Gastroesophageal sphincter (tissue), 4 donors: ENCODE measurements around the gene EGFR. TPM values are rescaled to one million over a fixed set of nuclear protein-coding genes. Genes with fewer than 3 reads are reported as not detected.

Experiments used
- ATAC-seq: fragments of 150-250 bp; one replicate; pipeline ENCODE4 v1.9.1; 2016; ENCODE audit warnings: mild to moderate bottlenecking, moderate library complexity
- H3K27ac ChIP-seq, 4 donors: fragments of 200-600 bp; sonication (generic) in 3 of 4; 1 replicate in 3 of 4; 2 replicates in 1 of 4; pipeline ENCODE4 v1.5.1; 2016 to 2019
- H3K27me3 ChIP-seq: fragments of 200-600 bp; sonication (generic); one replicate; pipeline ENCODE4 v1.5.1; 2019
- H3K36me3 ChIP-seq, 2 donors: fragments of 200-600 bp; sonication (generic); one replicate each; pipeline ENCODE4 v1.5.1; 2019; ENCODE audit warnings: control low read depth in 1 of 2
- H3K4me1 ChIP-seq, 3 donors: fragments of 200-600 bp; sonication (generic); 1 replicate in 2 of 3; 2 replicates in 1 of 3; pipeline ENCODE4 v1.5.1; 2016 to 2019; ENCODE audit warnings: control low read depth in 2 of 3
- H3K4me3 ChIP-seq, 2 donors: fragments of 200-600 bp; sonication (generic); one replicate each; pipeline ENCODE4 v1.5.1; 2019; ENCODE audit warnings: mild to moderate bottlenecking in 1 of 2, moderate library complexity in 1 of 2
- H3K9me3 ChIP-seq, 3 donors: fragments of 200-600 bp; sonication (generic); one replicate each; pipeline ENCODE4 v1.5.1; 2017 to 2019; ENCODE audit warnings: control low read depth in 2 of 3
- EP300 ChIP-seq: sonication (generic); formaldehyde crosslinking; IDR thresholded peaks from one replicate; pipeline ENCODE4 v1.6.1; 2017; ENCODE audit warnings: antibody characterized with exemption, mild to moderate bottlenecking
- POLR2A ChIP-seq, 2 donors: fragments of 450-650 bp; IDR thresholded peaks; one replicate each; pipeline ENCODE4 v1.6.1; 2017; ENCODE audit warnings: antibody characterized with exemption in 2 of 2, mild to moderate bottlenecking in 2 of 2, moderate library complexity in 1 of 2
- POLR2AphosphoS5 ChIP-seq: sonication (generic); formaldehyde crosslinking; IDR thresholded peaks from one replicate; pipeline ENCODE4 v1.6.1; 2017; ENCODE audit warnings: antibody characterized with exemption
- WGBS, 2 donors: methylation state at CpG; one replicate each; pipeline ENCODE4 v1.1.5; 2018; ENCODE audit warnings: low coverage in 1 of 2; 5-methylcytosine and 5-hydroxymethylcytosine counted together
- total RNA-seq, 4 donors: library from RNA; depleted of rRNA; stranded (reverse); fragments of >200 nt; gene quantifications; one replicate each; pipeline ENCODE4 v1.1.0, GENCODE V29; 2016
- TF ChIP-seq, protein P1 (sequence below), 4 experiments: fragments of 200-600 bp in 2 of 4; fragments of 450-650 bp in 2 of 4; sonication (generic) in 1 of 4; IDR thresholded peaks; one replicate each; pipeline ENCODE4 v1.5.1; 2017 to 2019; ENCODE audit warnings: antibody characterized with exemption in 4 of 4, mild to moderate bottlenecking in 2 of 4, moderate library complexity in 2 of 4

EGFR gene
- total RNA-seq, 4 donors from 2014 or later: 85.7 to 126 (median 111) TPM

DNA sequence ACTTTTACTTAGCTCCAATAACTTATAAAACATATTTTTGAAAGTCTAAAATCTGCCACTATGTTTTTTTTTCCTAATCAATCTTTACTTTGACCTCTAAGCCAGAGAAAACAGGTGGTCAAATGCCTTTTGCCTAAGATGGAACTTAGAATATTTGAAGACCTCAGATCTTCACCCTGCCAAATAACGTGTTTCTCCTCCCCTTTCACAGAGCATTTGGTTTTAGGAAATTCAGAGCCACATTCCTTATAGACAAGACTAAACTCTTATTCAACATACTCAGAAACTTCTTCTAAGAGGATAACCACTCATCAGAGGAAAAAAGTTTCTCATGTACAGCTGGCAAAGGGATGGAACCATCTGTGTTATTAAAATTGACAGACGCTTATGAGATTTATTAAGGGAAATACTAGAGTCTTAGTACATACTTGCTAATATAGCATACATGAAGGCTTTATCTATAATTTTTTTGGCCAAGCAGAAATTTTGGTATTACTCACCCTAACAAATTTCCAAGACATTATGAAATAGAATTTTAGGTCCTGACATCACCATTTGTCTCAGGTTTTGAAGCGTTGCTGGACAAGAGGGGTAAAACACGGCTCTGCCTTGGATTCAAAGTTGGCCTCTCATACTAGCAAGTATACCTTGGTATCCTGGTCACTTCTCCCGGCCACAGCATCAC lies 2.6 kb upstream of the EGFR start:
- peaks cover 0 to 23% (median 9%) of the 10 kb centered on the region in 3 donors for H3K4me1 ChIP-seq
- no peaks in the 10 kb centered on the region for H3K9me3 ChIP-seq
- no peak for ATAC-seq
- H3K36me3 ChIP-seq: no peaks in the 10 kb centered on the region
- peaks cover 8% of the 10 kb centered on the region for H3K27me3 ChIP-seq
- H3K27ac ChIP-seq: no peak overlapping the region
- TF ChIP-seq EP300 (no peak), POLR2A (IDR thresholded peaks at IDR 0.05) (no peak), POLR2AphosphoS5 (no peak)
- TF ChIP-seq, protein P1, sequence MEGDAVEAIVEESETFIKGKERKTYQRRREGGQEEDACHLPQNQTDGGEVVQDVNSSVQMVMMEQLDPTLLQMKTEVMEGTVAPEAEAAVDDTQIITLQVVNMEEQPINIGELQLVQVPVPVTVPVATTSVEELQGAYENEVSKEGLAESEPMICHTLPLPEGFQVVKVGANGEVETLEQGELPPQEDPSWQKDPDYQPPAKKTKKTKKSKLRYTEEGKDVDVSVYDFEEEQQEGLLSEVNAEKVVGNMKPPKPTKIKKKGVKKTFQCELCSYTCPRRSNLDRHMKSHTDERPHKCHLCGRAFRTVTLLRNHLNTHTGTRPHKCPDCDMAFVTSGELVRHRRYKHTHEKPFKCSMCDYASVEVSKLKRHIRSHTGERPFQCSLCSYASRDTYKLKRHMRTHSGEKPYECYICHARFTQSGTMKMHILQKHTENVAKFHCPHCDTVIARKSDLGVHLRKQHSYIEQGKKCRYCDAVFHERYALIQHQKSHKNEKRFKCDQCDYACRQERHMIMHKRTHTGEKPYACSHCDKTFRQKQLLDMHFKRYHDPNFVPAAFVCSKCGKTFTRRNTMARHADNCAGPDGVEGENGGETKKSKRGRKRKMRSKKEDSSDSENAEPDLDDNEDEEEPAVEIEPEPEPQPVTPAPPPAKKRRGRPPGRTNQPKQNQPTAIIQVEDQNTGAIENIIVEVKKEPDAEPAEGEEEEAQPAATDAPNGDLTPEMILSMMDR (IDR thresholded peaks at IDR 0.05): no peak
- WGBS, 2 donors: 71 to 79% methylated on average over 4 to 5 of the region's 5 CpGs
- no peak overlapping the region for H3K4me3 ChIP-seq

DNA sequence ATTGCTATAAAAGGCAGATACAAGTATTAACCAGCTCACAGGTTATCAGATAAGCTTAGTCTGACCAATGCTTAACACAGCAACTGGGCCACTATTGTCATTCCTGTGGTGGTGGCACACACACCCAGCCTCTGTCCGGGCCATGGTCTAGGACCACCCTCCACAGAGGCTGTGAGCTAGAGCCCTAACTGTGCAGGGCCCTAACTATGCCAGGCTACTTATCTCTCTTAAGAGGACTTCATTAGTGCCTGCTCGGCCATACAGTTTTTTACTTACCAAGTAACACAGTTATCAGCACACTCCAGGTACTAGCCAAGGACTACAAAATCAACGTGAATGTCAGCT lies 2.1 kb upstream of the EGFR start:
- Histone ChIP-seq H3K4me3 (no peak overlapping the region), H3K4me1 (peaks cover 0 to 29% (median 9%) of the 10 kb centered on the region in 3 donors), H3K9me3 (no peaks in the 10 kb centered on the region), H3K36me3 (no peaks in the 10 kb centered on the region), H3K27ac (no peak overlapping the region), H3K27me3 (peaks cover 8% of the 10 kb centered on the region)
- WGBS, 2 donors: 90 to 100% methylated on average over 1 to 2 of the region's 3 CpGs
- ATAC-seq: no peak
- no peak for TF ChIP-seq POLR2AphosphoS5
- TF ChIP-seq, protein P1 (IDR thresholded peaks at IDR 0.05): no peak
- TF ChIP-seq POLR2A (IDR thresholded peaks at IDR 0.05): no peak
- TF ChIP-seq EP300: no peak

DNA sequence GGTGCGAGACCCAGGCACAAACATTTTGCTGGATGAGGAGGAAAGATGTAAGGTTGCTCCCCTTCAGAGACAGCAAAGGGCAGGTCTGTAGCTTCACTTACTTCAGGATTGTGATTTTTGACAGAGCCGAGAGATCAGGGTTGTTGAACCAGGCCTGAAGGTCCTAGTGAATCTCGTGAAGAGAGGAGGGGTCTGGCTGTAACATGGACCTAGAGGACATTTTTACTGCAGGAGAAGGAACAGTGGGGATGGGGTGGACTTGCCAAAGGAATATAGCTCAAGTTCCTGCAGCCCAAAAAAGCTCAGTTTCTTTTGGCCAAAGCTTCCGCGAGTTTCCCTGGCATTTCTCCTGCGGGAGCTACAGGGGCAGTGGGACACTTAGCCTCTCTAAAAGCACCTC lies 976 bp upstream of the EGFR start:
- Histone ChIP-seq H3K4me1 (peaks cover 0 to 40% (median 11%) of the 10 kb centered on the region in 3 donors), H3K27me3 (peaks cover 8% of the 10 kb centered on the region), H3K9me3 (no peaks in the 10 kb centered on the region), H3K27ac (peak overlapping the region; percentile 94 to 97 (median 96)), H3K4me3 (peak overlapping the region in 1 of 2 donors; percentile 75), H3K36me3 (no peaks in the 10 kb centered on the region)
- WGBS, 2 donors: 20 to 44% methylated on average over 1 to 4 of the region's 6 CpGs
- ATAC-seq: no peak
- no peak for TF ChIP-seq POLR2A (IDR thresholded peaks at IDR 0.05)
- TF ChIP-seq EP300: no peak
- TF ChIP-seq, protein P1 (IDR thresholded peaks at IDR 0.05): no peak
- no peak for TF ChIP-seq POLR2AphosphoS5

DNA sequence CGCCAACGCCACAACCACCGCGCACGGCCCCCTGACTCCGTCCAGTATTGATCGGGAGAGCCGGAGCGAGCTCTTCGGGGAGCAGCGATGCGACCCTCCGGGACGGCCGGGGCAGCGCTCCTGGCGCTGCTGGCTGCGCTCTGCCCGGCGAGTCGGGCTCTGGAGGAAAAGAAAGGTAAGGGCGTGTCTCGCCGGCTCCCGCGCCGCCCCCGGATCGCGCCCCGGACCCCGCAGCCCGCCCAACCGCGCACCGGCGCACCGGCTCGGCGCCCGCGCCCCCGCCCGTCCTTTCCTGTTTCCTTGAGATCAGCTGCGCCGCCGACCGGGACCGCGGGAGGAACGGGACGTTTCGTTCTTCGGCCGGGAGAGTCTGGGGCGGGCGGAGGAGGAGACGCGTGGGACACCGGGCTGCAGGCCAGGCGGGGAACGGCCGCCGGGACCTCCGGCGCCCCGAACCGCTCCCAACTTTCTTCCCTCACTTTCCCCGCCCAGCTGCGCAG lies 424 bp downstream of the EGFR start:
- Histone ChIP-seq H3K36me3 (no peaks in the 10 kb centered on the region), H3K27ac (peak overlapping the region; percentile 94 to 97 (median 96)), H3K9me3 (no peaks in the 10 kb centered on the region), H3K4me3 (peak overlapping the region; percentile 75), H3K27me3 (peaks cover 8% of the 10 kb centered on the region), H3K4me1 (peaks cover 0 to 53% (median 11%) of the 10 kb centered on the region in 3 donors)
- TF ChIP-seq, protein P1 (IDR thresholded peaks at IDR 0.05): no peak
- TF ChIP-seq EP300 (peak; percentile 82), POLR2AphosphoS5 (peak; percentile 96)
- ATAC-seq: peak; percentile 60
- WGBS, 2 donors: no CpG with 5 or more reads among the region's 70 CpGs
